ENCODE measurements around the gene REEP3. TPM values are rescaled to one million over a fixed set of nuclear protein-coding genes. Genes with fewer than 3 reads are reported as not detected.
A peak's percentile ranks its signal among the peaks of the same experiment; 100 is the strongest.
"Not testable (repeated sequence)": the region's sequence is repeated elsewhere in the genome, so short reads cannot be mapped to it uniquely, and the experiment has no call there.

REEP3 gene
- total RNA-seq, 1 experiment from 2014 or later, result 94.7 TPM

GRCh38 chr10:63489838-63490237 is 31.4 kb upstream of the REEP3 start:
- intact Hi-C loops (cut with micrococcal nuclease; ENCODE audit: unreplicated experiment), result no loop called here
- H3K9me3 Mint-ChIP-seq (ENCODE audit: low read depth, unreplicated experiment), result no peaks in the 10 kb centered on the region
- TF ChIP-seq CTCF (IDR thresholded peaks at IDR 0.05; ENCODE audit: unreplicated experiment), result no peak
- CTCF ChIA-PET, result interaction anchor here (0.5 to 1.4 kb wide), 4 partner anchors 11 to 115 kb away, joined by 3 read pairs; no protein-coding TSS in a partner anchor
- BruUV-seq (replicated peaks), result no TSS peak
- no peak overlapping the region for H3K4me3 Mint-ChIP-seq (ENCODE audit: low read depth, unreplicated experiment)
- DNase-seq, result no peak
- H3K36me3 Mint-ChIP-seq (ENCODE audit: insufficient read depth, unreplicated experiment), result peaks cover 5% of the 10 kb centered on the region
- no peaks in the 10 kb centered on the region for H3K27me3 Mint-ChIP-seq (ENCODE audit: unreplicated experiment)
- H3K27ac Mint-ChIP-seq (ENCODE audit: unreplicated experiment), result no peak overlapping the region
- H3K4me1 Mint-ChIP-seq (ENCODE audit: low read depth, unreplicated experiment), result no peaks in the 10 kb centered on the region

- intact Hi-C loops (cut with micrococcal nuclease; ENCODE audit: unreplicated experiment), result no loop called here
- TF ChIP-seq CTCF (IDR thresholded peaks at IDR 0.05; ENCODE audit: unreplicated experiment), result no peak
- peak; percentile 22 for DNase-seq
- Mint-ChIP-seq H3K9me3 (ENCODE audit: low read depth, unreplicated experiment) (no peaks in the 10 kb centered on the region), H3K36me3 (ENCODE audit: insufficient read depth, unreplicated experiment) (peaks cover 5% of the 10 kb centered on the region), H3K27ac (ENCODE audit: unreplicated experiment) (no peak overlapping the region), H3K4me1 (ENCODE audit: low read depth, unreplicated experiment) (no peaks in the 10 kb centered on the region), H3K27me3 (ENCODE audit: unreplicated experiment) (no peaks in the 10 kb centered on the region), H3K4me3 (ENCODE audit: low read depth, unreplicated experiment) (no peak overlapping the region)
- CTCF ChIA-PET, result interaction anchor here (1.4 kb wide), 1 partner anchor 9 kb away, joined by 3 read pairs; no protein-coding TSS in a partner anchor
- no TSS peak for BruUV-seq (replicated peaks)
Measured at GRCh38 chr10:63491588-63492316, 29.4 kb upstream of the REEP3 start.

- H3K4me1 Mint-ChIP-seq (ENCODE audit: low read depth, unreplicated experiment); H3K4me3 Mint-ChIP-seq (ENCODE audit: low read depth, unreplicated experiment); H3K36me3 Mint-ChIP-seq (ENCODE audit: insufficient read depth, unreplicated experiment); intact Hi-C loops (cut with micrococcal nuclease; ENCODE audit: unreplicated experiment); H3K9me3 Mint-ChIP-seq (ENCODE audit: low read depth, unreplicated experiment); H3K27me3 Mint-ChIP-seq (ENCODE audit: unreplicated experiment); DNase-seq; BruUV-seq (replicated peaks); H3K27ac Mint-ChIP-seq (ENCODE audit: unreplicated experiment); CTCF ChIA-PET: not testable (repeated sequence)
Measured at GRCh38 chr10:63492317-63492690, 28.9 kb upstream of the REEP3 start.

GRCh38 chr10:63493004-63493403 is 28.2 kb upstream of the REEP3 start:
- no peak for DNase-seq
- no peak for TF ChIP-seq CTCF (IDR thresholded peaks at IDR 0.05; ENCODE audit: unreplicated experiment)
- H3K9me3 Mint-ChIP-seq (ENCODE audit: low read depth, unreplicated experiment), result no peaks in the 10 kb centered on the region
- intact Hi-C loops (cut with micrococcal nuclease; ENCODE audit: unreplicated experiment), result no loop called here
- no peak overlapping the region for H3K4me3 Mint-ChIP-seq (ENCODE audit: low read depth, unreplicated experiment)
- no peak overlapping the region for H3K27ac Mint-ChIP-seq (ENCODE audit: unreplicated experiment)
- no TSS peak for BruUV-seq (replicated peaks)
- no peaks in the 10 kb centered on the region for H3K4me1 Mint-ChIP-seq (ENCODE audit: low read depth, unreplicated experiment)
- CTCF ChIA-PET, result no interaction called here
- peaks cover 5% of the 10 kb centered on the region for H3K36me3 Mint-ChIP-seq (ENCODE audit: insufficient read depth, unreplicated experiment)
- no peaks in the 10 kb centered on the region for H3K27me3 Mint-ChIP-seq (ENCODE audit: unreplicated experiment)

- TF ChIP-seq CTCF (IDR thresholded peaks at IDR 0.05; ENCODE audit: unreplicated experiment), result no peak
Measured at GRCh38 chr10:63494951-63495350, 26.2 kb upstream of the REEP3 start.

More at GRCh38 chr10:63494951-63495350, 26.2 kb upstream of the REEP3 start:
- Mint-ChIP-seq H3K27ac (ENCODE audit: unreplicated experiment) (no peak overlapping the region), H3K36me3 (ENCODE audit: insufficient read depth, unreplicated experiment) (peaks cover 5% of the 10 kb centered on the region), H3K27me3 (ENCODE audit: unreplicated experiment) (no peaks in the 10 kb centered on the region), H3K4me1 (ENCODE audit: low read depth, unreplicated experiment) (no peaks in the 10 kb centered on the region), H3K9me3 (ENCODE audit: low read depth, unreplicated experiment) (no peaks in the 10 kb centered on the region), H3K4me3 (ENCODE audit: low read depth, unreplicated experiment) (no peak overlapping the region)
- CTCF ChIA-PET, result interaction anchor here (0.5 to 0.7 kb wide), 3 partner anchors 15 to 224 kb away, joined by 3 read pairs; no protein-coding TSS in a partner anchor
- intact Hi-C loops (cut with micrococcal nuclease; ENCODE audit: unreplicated experiment), result no loop called here
- no TSS peak for BruUV-seq (replicated peaks)
- no peak for DNase-seq

Measured in Calu3 (cell line).